Osteocyte (in vitro differentiated cells): Measurements from ENCODE around the gene GH1. TPM values are rescaled to one million over a fixed set of nuclear protein-coding genes. Genes with fewer than 3 reads are reported as not detected.

Source experiments
- DNase-seq: peaks from one replicate; pipeline ENCODE4 v3.0.0; 2021; ENCODE audit warnings: mixed read lengths; ENCODE audit not compliant: unreplicated experiment; ENCODE audit errors: extremely low spot score
- H3K27ac Mint-ChIP-seq: one replicate; pipeline ENCODE4 v1.8.0; 2021; ENCODE audit warnings: mild to moderate bottlenecking, mixed read lengths; ENCODE audit not compliant: unreplicated experiment
- H3K27me3 Mint-ChIP-seq: one replicate; pipeline ENCODE4 v1.8.0; 2021; ENCODE audit warnings: mixed read lengths; ENCODE audit not compliant: unreplicated experiment
- H3K36me3 Mint-ChIP-seq: one replicate; pipeline ENCODE4 v1.8.0; 2021; ENCODE audit warnings: mixed read lengths; ENCODE audit not compliant: unreplicated experiment
- H3K4me1 Mint-ChIP-seq: one replicate; pipeline ENCODE4 v1.8.0; 2021; ENCODE audit warnings: mixed read lengths; ENCODE audit not compliant: unreplicated experiment
- H3K4me3 Mint-ChIP-seq: one replicate; pipeline ENCODE4 v1.8.0; 2021; ENCODE audit warnings: mild to moderate bottlenecking, moderate library complexity, mixed read lengths; ENCODE audit not compliant: unreplicated experiment
- H3K9me3 Mint-ChIP-seq: one replicate; pipeline ENCODE4 v1.8.0; 2021; ENCODE audit warnings: mixed read lengths; ENCODE audit not compliant: unreplicated experiment
- CTCF ChIP-seq: fragments of 200-600 bp; sonication (generic); IDR thresholded peaks from 2 replicates; pipeline ENCODE4 v1.5.0; 2021; ENCODE audit warnings: antibody characterized with exemption, mild to moderate bottlenecking, moderate library complexity
- total RNA-seq: library from RNA; stranded (reverse); gene quantifications from 2 replicates; pipeline ENCODE4 v1.2.1, GENCODE V29; 2021

GH1 gene
- total RNA-seq, 1 donor from 2014 or later = not detected

- Mint-ChIP-seq H3K4me1 (no peaks in the 10 kb centered on the region), H3K36me3 (no peaks in the 10 kb centered on the region), H3K4me3 (no peak overlapping the region), H3K27ac (no peak overlapping the region), H3K27me3 (peaks cover 17% of the 10 kb centered on the region), H3K9me3 (no peaks in the 10 kb centered on the region)
- no peak for DNase-seq
- no peak for TF ChIP-seq CTCF
These were observed 36.6 kb upstream of the GH1 start for GRCh38 chr17:63955232-63955631.

GRCh38 chr17:63954402-63955063 lies 35.9 kb upstream of the GH1 start:
- H3K4me1 Mint-ChIP-seq = no peaks in the 10 kb centered on the region
- DNase-seq = no peak
- peaks cover 15% of the 10 kb centered on the region for H3K27me3 Mint-ChIP-seq
- H3K4me3 Mint-ChIP-seq = no peak overlapping the region
- H3K36me3 Mint-ChIP-seq = no peaks in the 10 kb centered on the region
- no peaks in the 10 kb centered on the region for H3K9me3 Mint-ChIP-seq
- no peak for TF ChIP-seq CTCF
- no peak overlapping the region for H3K27ac Mint-ChIP-seq

GRCh38 chr17:63950940-63951907 lies 32.6 kb upstream of the GH1 start:
- DNase-seq = no peak
- no peaks in the 10 kb centered on the region for H3K9me3 Mint-ChIP-seq
- H3K27ac Mint-ChIP-seq = no peak overlapping the region
- peaks cover 15% of the 10 kb centered on the region for H3K27me3 Mint-ChIP-seq
- no peaks in the 10 kb centered on the region for H3K4me1 Mint-ChIP-seq
- no peak overlapping the region for H3K4me3 Mint-ChIP-seq
- no peak for TF ChIP-seq CTCF
- no peaks in the 10 kb centered on the region for H3K36me3 Mint-ChIP-seq

GRCh38 chr17:63949576-63950250 lies 31.1 kb upstream of the GH1 start:
- no peak overlapping the region for H3K27ac Mint-ChIP-seq
- H3K36me3 Mint-ChIP-seq = no peaks in the 10 kb centered on the region
- no peak for DNase-seq
- no peaks in the 10 kb centered on the region for H3K4me1 Mint-ChIP-seq
- H3K27me3 Mint-ChIP-seq = peaks cover 13% of the 10 kb centered on the region
- no peaks in the 10 kb centered on the region for H3K9me3 Mint-ChIP-seq
- no peak for TF ChIP-seq CTCF
- H3K4me3 Mint-ChIP-seq = no peak overlapping the region
